Activated naive CD4-positive, alpha-beta T cell treated with anti-CD3 and anti-CD28 coated beads, Interleukin-2, amount 10 ng/mL, durations not matched to agents 7 days and 5 days (primary cell): ENCODE data around the gene PTTG1IP.

Experiments used
- CTCF ChIA-PET: fragments of 350-600 bp; sonication (Branson Sonifier 250); formaldehyde crosslinking; loops from one replicate; lab custom pipeline; 2021; ENCODE audit warnings: antibody characterized with exemption; lab: Charles Lee
- DNase-seq: peaks from one replicate; pipeline ENCODE4 v3.0.0-alpha.2; 2020
- H3K27ac Mint-ChIP-seq: one replicate; pipeline ENCODE4 v1.8.0; 2021; ENCODE audit warnings: mild to moderate bottlenecking, moderate library complexity, mixed read lengths
- H3K27me3 Mint-ChIP-seq: one replicate; pipeline ENCODE4 v1.8.0; 2021; ENCODE audit warnings: mild to moderate bottlenecking, mixed read lengths
- H3K36me3 Mint-ChIP-seq: one replicate; pipeline ENCODE4 v1.8.0; 2021; ENCODE audit warnings: mixed read lengths
- H3K4me1 Mint-ChIP-seq: one replicate; pipeline ENCODE4 v1.8.0; 2021; ENCODE audit warnings: mixed read lengths
- H3K4me3 Mint-ChIP-seq: one replicate; pipeline ENCODE4 v1.8.0; 2021; ENCODE audit warnings: mild to moderate bottlenecking, moderate library complexity, mixed read lengths
- H3K9me3 Mint-ChIP-seq: one replicate; pipeline ENCODE4 v1.8.0; 2021; ENCODE audit warnings: mixed read lengths

PTTG1IP gene

GRCh38 chr21:44822484-44823178, 50.9 kb downstream of the PTTG1IP start:
- Mint-ChIP-seq H3K9me3 (peaks cover 37% of the 10 kb centered on the region), H3K4me3 (no peak overlapping the region), H3K27ac (no peak overlapping the region), H3K36me3 (peaks cover 15% of the 10 kb centered on the region), H3K4me1 (no peaks in the 10 kb centered on the region), H3K27me3 (peaks cover 44% of the 10 kb centered on the region)
- DNase-seq, result no peak
- CTCF ChIA-PET, result interaction anchor here (0.6 kb wide), 1 partner anchor 98 kb away, joined by 3 read pairs; no protein-coding TSS in a partner anchor

GRCh38 chr21:44820851-44821250, 52.6 kb downstream of the PTTG1IP start:
- Mint-ChIP-seq H3K9me3 (peaks cover 30% of the 10 kb centered on the region), H3K4me3 (no peak overlapping the region), H3K27me3 (peaks cover 33% of the 10 kb centered on the region), H3K36me3 (peaks cover 12% of the 10 kb centered on the region), H3K27ac (no peak overlapping the region), H3K4me1 (peaks cover 9% of the 10 kb centered on the region)
- no peak for DNase-seq
- CTCF ChIA-PET, result no interaction called here

GRCh38 chr21:44819283-44820243, 53.9 kb downstream of the PTTG1IP start:
- H3K4me1 Mint-ChIP-seq, result peaks cover 14% of the 10 kb centered on the region
- H3K27ac Mint-ChIP-seq, result peak overlapping the region; percentile 77
- CTCF ChIA-PET, result no interaction called here
- peak overlapping the region; percentile 59 for H3K4me3 Mint-ChIP-seq
- DNase-seq, result no peak
- peaks cover 13% of the 10 kb centered on the region for H3K36me3 Mint-ChIP-seq
- H3K27me3 Mint-ChIP-seq, result peaks cover 33% of the 10 kb centered on the region
- peaks cover 30% of the 10 kb centered on the region for H3K9me3 Mint-ChIP-seq

- Mint-ChIP-seq H3K9me3 (peaks cover 28% of the 10 kb centered on the region), H3K4me3 (peak overlapping the region; percentile 67), H3K27ac (peak overlapping the region; percentile 77), H3K36me3 (peaks cover 11% of the 10 kb centered on the region), H3K4me1 (peaks cover 14% of the 10 kb centered on the region), H3K27me3 (peaks cover 33% of the 10 kb centered on the region)
- no peak for DNase-seq
- CTCF ChIA-PET, result interaction anchor here (1.3 kb wide), 1 partner anchor 18 kb away, joined by 3 read pairs; no protein-coding TSS in a partner anchor
These were observed 54.9 kb downstream of the PTTG1IP start for GRCh38 chr21:44818640-44819011.

- H3K27me3 Mint-ChIP-seq, result peaks cover 28% of the 10 kb centered on the region
- peaks cover 16% of the 10 kb centered on the region for H3K4me1 Mint-ChIP-seq
- H3K4me3 Mint-ChIP-seq, result peak within 1 kb of the TSS; percentile 67
- H3K27ac Mint-ChIP-seq, result peak within 1 kb of the TSS; percentile 77
- CTCF ChIA-PET, result interaction anchor here (0.6 to 1.3 kb wide), 3 partner anchors 9 to 17 kb away, joined by 3 read pairs; no protein-coding TSS in a partner anchor
- peaks cover 11% of the 10 kb centered on the region for H3K36me3 Mint-ChIP-seq
- peak; percentile 85 for DNase-seq
- H3K9me3 Mint-ChIP-seq, result peaks cover 22% of the 10 kb centered on the region
These were observed 55.4 kb downstream of the PTTG1IP start, which contains the start of gene SUMO3 for GRCh38 chr21:44817914-44818639. Gene SUMO3, minus strand, starts transcription at chr21:44818062. Its CDS starts 94 bp downstream, at chr21:44817968.

GRCh38 chr21:44817506-44817880, 56.0 kb downstream of the PTTG1IP start:
- CTCF ChIA-PET, result interaction anchor here (0.6 to 1.3 kb wide), 3 partner anchors 9 to 17 kb away, joined by 3 read pairs; no protein-coding TSS in a partner anchor
- peaks cover 28% of the 10 kb centered on the region for H3K27me3 Mint-ChIP-seq
- peak; percentile 96 for DNase-seq
- peaks cover 14% of the 10 kb centered on the region for H3K36me3 Mint-ChIP-seq
- peak overlapping the region; percentile 28 for H3K27ac Mint-ChIP-seq
- peaks cover 17% of the 10 kb centered on the region for H3K4me1 Mint-ChIP-seq
- peaks cover 17% of the 10 kb centered on the region for H3K9me3 Mint-ChIP-seq
- peak overlapping the region; percentile 67 for H3K4me3 Mint-ChIP-seq

GRCh38 chr21:44816761-44817505, 56.6 kb downstream of the PTTG1IP start:
- Mint-ChIP-seq H3K36me3 (peaks cover 16% of the 10 kb centered on the region), H3K27ac (peak overlapping the region; percentile 69), H3K4me1 (peaks cover 19% of the 10 kb centered on the region), H3K27me3 (peaks cover 26% of the 10 kb centered on the region), H3K9me3 (peaks cover 11% of the 10 kb centered on the region), H3K4me3 (peak overlapping the region; percentile 76)
- CTCF ChIA-PET, result interaction anchor here (1.0 kb wide), 1 partner anchor 14 kb away, joined by 3 read pairs; no protein-coding TSS in a partner anchor
- no peak for DNase-seq

GRCh38 chr21:44815852-44816628, 57.5 kb downstream of the PTTG1IP start:
- Mint-ChIP-seq H3K27ac (peak overlapping the region; percentile 69), H3K4me1 (peaks cover 24% of the 10 kb centered on the region), H3K27me3 (peaks cover 21% of the 10 kb centered on the region), H3K9me3 (peaks cover 8% of the 10 kb centered on the region), H3K36me3 (peaks cover 20% of the 10 kb centered on the region), H3K4me3 (peak overlapping the region; percentile 76)
- CTCF ChIA-PET, result interaction anchor here (1.2 to 1.7 kb wide), 3 partner anchors 15 to 59 kb away, joined by 3 to 8 read pairs (median 4); no protein-coding TSS in a partner anchor
- DNase-seq, result no peak

- Mint-ChIP-seq H3K9me3 (peaks cover 6% of the 10 kb centered on the region), H3K27ac (no peak overlapping the region), H3K36me3 (peaks cover 25% of the 10 kb centered on the region), H3K4me1 (peaks cover 26% of the 10 kb centered on the region), H3K4me3 (no peak overlapping the region), H3K27me3 (peaks cover 13% of the 10 kb centered on the region)
- no peak for DNase-seq
- CTCF ChIA-PET, result interaction anchor here (1.2 to 1.7 kb wide), 3 partner anchors 14 to 60 kb away, joined by 3 to 8 read pairs (median 4); no protein-coding TSS in a partner anchor
These were observed 58.3 kb downstream of the PTTG1IP start for GRCh38 chr21:44815225-44815624.

GRCh38 chr21:44814498-44815023, 58.9 kb downstream of the PTTG1IP start:
- Mint-ChIP-seq H3K4me3 (no peak overlapping the region), H3K27me3 (peaks cover 6% of the 10 kb centered on the region), H3K27ac (no peak overlapping the region), H3K36me3 (peaks cover 20% of the 10 kb centered on the region), H3K4me1 (peaks cover 26% of the 10 kb centered on the region), H3K9me3 (peaks cover 2% of the 10 kb centered on the region)
- CTCF ChIA-PET, result interaction anchor here (1.1 to 1.7 kb wide), 3 partner anchors 13 to 61 kb away, joined by 3 to 8 read pairs (median 3); partner anchors contain the start of gene UBE2G2
- no peak for DNase-seq

GRCh38 chr21:44813727-44814126, 59.8 kb downstream of the PTTG1IP start:
- no peaks in the 10 kb centered on the region for H3K27me3 Mint-ChIP-seq
- DNase-seq, result no peak
- H3K36me3 Mint-ChIP-seq, result peaks cover 25% of the 10 kb centered on the region
- no peak overlapping the region for H3K4me3 Mint-ChIP-seq
- H3K4me1 Mint-ChIP-seq, result peaks cover 26% of the 10 kb centered on the region
- no peaks in the 10 kb centered on the region for H3K9me3 Mint-ChIP-seq
- CTCF ChIA-PET, result interaction anchor here (1.1 to 1.3 kb wide), 2 partner anchors 12 to 13 kb away, joined by 3 read pairs; partner anchors contain the start of gene UBE2G2
- no peak overlapping the region for H3K27ac Mint-ChIP-seq

GRCh38 chr21:44813149-44813548, 60.3 kb downstream of the PTTG1IP start:
- peaks cover 26% of the 10 kb centered on the region for H3K4me1 Mint-ChIP-seq
- no peaks in the 10 kb centered on the region for H3K27me3 Mint-ChIP-seq
- H3K27ac Mint-ChIP-seq, result no peak overlapping the region
- CTCF ChIA-PET, result interaction anchor here (1.3 kb wide), 1 partner anchor 12 kb away, joined by 3 read pairs; no protein-coding TSS in a partner anchor
- H3K9me3 Mint-ChIP-seq, result no peaks in the 10 kb centered on the region
- DNase-seq, result no peak
- peaks cover 27% of the 10 kb centered on the region for H3K36me3 Mint-ChIP-seq
- H3K4me3 Mint-ChIP-seq, result no peak overlapping the region
